Right ventricle myocardium inferior (tissue), 1 donor: ENCODE data around the gene KCNQ1. TPM values are rescaled to one million over a fixed set of nuclear protein-coding genes. Genes with fewer than 3 reads are reported as not detected.

ENCODE experiments used
- ATAC-seq: fragments of 200-7000 bp; cut with Tn5 transposase; one replicate; pipeline ENCODE4 v1.9.1; 2020; ENCODE audit warnings: mild to moderate bottlenecking, moderate library complexity
- DNase-seq: peaks from one replicate; pipeline ENCODE4 v3.0.0; 2021; ENCODE audit errors: missing footprints
- intact Hi-C: fragments of 100-400 bp; cut with DNase I; formaldehyde crosslinking; loops from one replicate; pipeline ENCODE4 v1.11.0; 2022
- total RNA-seq: library from RNA; stranded (reverse); fragmentation: NEBNext Ultra II Directional; extraction: Animal tissue kit (Norgen Biotek cat#: 25700); gene quantifications from one replicate; pipeline ENCODE4 v1.2.1, GENCODE V29; 2021
- donor health status: DM: no; HTN: yes; CAD: no; lungs with severe emphysema.

KCNQ1 gene
- total RNA-seq, 1 donor from 2014 or later: 40.0 TPM

DNA sequence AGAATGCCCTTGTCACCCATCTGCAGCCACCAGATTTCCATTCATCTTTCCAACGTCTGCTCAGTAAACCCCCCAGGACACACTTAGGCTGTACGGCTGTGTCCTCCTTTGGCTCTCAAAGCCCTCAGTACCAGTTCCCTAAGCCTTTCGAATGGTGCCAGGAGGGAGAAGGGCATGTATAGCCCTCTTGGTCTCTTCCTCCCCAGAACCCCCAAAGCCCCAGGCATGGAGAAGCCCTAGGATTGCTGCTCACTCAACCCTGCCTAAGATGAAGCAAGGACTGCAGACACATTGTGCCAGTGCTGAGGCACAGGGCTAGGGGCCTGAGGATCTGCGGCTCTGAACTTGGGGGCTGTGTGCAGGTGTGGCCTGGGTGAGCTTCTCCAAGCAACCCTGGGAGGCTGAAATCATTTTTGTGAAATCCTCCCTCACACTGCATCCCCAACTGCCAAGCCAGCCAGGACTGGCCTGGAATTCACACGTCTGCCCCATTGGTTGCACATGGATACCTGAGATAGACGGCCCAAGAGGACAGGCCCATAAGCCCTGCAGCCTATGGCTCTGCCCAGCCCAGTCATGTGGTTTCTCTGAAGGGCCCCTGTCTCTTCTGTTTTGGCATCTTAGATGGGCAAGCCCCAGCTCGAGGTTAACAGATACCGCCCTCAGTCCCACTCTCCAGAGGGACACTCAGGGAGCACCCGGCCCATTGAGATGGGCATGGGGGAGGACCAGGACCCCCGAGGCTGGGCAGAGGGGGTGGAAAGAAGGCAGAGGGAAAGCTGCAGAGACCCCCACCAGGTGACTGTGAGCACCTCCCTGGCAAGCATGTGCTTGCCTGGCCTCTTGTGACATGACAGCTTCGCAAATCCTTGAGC is 221.0 kb downstream of the KCNQ1 start:
- intact Hi-C loops: no loop called here
- ATAC-seq (no peak), DNase-seq (no peak)

DNA sequence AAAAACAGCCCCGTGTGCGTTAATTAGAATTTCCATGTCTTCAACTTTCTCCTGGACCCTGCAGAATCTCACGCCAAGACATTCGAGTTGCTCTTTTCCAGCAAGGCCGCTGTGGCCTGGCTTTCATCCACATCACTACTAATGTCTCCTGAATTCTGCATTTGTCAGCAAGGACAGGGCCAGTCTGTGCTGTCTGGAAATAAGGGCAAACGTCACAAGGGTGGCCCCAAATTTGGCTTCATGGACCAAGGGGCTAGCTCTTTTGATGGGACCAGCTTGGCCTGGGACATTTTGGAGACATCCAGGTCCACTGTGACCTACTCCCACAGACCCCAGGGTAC is 221.6 kb downstream of the KCNQ1 start:
- DNase-seq (no peak), ATAC-seq (no peak)
- intact Hi-C loops: no loop called here

DNA sequence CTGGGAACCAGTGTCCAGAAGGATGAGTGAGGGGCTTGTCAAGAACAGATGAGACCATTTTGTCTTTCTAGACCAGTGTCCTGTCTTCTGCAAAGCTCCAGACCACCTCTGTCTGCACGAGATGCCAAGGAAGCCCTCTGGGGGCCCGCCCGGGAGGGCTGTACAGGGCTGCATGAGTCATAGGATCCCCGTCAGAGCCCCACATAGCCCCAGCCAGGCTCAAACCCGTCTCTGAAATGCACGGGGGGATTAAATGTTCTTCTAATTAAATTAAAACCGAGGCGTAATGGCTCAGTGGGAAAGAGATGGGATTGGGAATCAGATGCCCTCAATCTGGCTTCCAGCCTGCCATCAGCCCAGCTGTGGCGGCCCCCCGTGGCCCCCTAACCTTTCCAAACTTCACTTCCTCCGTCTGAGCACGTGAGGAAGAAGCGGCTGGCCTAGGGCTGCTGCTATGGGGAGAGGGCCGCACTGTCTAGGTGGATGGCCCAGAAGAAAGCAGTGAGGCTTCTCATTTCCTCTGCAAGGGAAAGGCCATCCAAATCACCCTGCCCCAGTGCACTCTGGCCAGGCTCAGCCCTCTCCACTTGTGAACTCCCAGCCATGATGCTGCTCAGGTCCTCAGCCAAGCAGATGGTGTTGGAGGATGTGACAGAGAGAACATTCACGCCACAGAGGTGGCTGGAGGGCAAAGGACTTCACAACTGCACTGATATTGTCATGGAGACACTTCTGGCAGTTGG is 222.2 kb downstream of the KCNQ1 start:
- ATAC-seq (peak; percentile 58), DNase-seq (no peak)
- intact Hi-C loops: no loop called here

DNA sequence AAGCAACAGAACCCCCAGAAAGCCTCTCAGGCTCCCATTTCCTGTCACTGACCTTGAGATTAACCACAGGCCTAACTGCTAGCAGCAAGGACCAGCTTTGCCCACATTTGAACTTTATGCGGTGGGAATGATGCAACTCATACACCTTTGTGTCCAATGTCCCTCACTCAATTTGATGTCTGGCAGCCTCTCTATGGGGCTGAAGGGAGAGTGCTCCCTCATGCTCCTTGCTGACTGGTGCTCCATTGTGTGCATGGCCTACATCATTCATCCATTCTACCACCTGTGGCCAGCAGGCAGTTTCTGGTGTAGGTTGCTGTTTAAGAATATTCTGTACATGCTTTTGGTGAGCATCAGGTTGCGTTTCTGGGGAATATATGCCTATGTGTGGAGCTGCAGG is 223.1 kb downstream of the KCNQ1 start:
- ATAC-seq (no peak), DNase-seq (no peak)
- intact Hi-C loops: no loop called here

DNA sequence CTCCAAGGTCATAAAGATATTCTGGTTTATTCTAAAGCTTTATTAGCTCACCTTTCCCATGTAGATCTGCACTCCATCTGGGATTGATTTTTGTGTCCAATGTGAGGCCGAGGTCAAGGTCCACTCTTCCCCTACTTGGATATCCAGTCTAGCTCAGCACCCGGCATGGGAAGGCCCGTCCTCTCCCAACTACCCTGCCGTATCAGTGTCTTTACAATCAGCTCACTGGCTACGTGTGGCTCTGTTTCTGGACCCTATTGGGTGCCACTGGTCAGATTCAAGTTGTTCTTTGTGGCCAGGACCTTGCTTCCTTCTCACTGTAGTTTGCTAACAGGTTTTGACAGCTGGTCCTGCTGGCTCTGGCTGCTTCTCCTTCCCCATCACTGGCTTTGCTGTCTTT is 224.1 kb downstream of the KCNQ1 start:
- no peak for ATAC-seq
- intact Hi-C loops: no loop called here
- no peak for DNase-seq

DNA sequence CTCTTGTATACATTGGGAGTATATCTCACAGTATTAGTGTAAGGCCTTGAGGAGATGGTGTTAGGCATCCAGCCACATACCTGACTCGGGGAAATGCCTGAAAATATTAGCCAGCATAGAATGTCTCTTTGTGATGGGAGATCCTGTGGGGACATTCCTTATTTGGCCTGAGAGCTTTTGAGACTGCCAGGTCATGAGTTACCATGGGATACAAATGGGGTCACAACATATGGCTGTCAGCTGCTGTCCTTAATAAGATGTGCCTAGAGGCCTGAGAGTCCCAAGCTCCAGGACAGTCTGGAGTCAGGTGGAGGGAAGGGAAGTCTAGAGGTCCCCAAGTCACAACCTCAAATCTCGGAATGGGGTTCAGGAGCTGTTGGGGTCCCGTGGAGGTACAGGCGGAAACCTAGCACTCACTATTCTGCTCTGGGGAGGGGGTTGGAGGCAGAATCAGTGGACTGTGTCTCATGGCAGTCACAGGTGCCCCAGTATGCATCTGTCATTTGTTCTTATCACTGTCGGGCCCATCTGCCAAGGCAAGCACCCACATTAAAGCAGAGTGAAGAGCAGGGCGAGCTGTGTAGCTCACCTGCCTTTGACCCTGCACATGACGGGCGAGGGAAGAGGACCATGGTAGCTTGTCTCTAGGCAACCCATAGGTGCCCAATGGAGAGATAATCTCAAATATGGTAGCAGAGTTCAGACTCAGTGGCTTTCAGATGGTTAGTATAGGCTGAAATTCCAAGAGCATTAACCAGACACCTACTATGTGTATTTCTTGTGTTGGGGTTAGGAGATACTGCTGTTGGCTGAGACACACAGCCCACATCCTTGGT is 225.0 kb downstream of the KCNQ1 start:
- DNase-seq (no peak), ATAC-seq (no peak)
- intact Hi-C loops: no loop called here

DNA sequence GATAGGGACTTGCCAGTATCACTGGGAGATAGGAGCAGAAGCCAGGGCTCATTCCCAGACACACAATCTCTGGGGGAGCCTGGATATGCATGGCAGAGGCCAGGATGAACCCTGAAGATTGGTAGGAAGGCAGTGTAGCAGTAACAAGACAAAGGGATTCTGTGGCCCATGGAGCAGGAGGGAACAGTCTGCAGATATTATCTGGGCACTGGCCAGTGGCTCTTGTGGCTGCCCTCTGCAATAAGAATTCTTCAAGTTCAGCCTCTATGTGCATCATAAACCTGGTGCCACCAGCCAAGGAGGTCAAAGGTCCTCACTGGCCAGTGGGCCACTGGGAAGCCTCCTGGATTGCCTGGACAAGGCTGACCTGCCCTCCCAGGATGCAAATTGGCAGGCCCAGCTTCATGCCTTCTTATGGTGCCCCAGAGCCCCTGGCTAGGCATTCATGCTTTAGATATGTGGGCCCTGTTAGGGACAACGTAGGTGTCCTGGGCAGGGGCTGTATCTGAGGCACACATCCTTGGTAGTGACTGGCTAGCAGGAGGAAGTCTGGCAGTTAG is 225.8 kb downstream of the KCNQ1 start:
- DNase-seq: no peak
- no peak for ATAC-seq
- intact Hi-C loops: no loop called here

DNA sequence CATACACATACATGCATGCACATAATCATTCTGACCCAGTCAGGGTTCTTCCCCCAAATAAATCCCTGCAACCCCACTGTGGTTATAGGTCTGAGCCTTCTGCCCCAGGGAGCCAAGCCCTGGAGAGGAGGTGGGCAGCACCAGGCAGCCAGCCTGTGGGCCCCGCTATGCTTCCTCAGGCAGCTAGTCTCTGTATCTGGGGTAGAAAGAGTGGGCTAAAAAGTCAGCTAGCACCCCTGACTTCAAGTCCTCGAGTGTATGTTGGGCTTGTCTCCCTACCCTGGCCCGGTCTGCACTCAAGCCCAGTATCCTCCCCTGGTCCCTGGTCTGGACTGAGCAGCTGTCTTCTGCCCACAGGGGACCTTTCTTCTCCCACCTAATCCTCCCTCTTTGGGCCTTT is 226.9 kb downstream of the KCNQ1 start:
- ATAC-seq (no peak), DNase-seq (no peak)
- intact Hi-C loops: no loop called here

DNA sequence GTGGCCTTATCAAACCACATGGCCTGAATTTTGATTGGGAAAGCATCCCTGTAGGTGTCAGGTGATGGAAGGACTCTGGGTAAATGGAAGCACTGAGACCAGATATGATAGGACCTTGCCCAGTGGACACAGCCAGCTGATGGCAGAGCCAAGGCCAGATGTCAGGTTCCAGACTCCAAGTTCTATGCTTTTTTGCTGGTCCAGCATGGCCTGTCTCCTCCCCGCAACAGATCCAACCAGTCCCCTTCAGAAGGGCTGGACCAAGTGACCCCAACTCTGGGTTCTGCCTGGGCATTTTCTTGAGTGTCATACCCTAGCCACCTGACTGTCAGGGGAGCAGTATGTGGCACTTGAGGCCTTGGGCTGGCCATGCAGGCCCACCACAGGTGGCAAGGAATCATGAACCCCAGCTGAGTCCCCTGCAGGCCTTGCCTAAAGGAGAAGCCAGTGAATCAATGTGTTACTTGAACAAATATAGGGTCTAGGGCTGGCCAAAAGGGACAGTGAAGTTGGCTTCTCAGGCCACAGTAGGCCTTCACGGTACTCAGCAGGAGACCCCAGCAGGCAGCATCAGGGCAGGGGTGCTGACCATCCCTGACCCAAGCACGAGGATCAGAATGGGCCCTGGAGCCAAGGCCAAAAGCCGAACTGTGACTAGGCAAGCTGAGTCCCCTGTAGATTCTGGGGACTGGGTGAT is 227.9 kb downstream of the KCNQ1 start:
- intact Hi-C loops: no loop called here
- DNase-seq (no peak), ATAC-seq (no peak)

DNA sequence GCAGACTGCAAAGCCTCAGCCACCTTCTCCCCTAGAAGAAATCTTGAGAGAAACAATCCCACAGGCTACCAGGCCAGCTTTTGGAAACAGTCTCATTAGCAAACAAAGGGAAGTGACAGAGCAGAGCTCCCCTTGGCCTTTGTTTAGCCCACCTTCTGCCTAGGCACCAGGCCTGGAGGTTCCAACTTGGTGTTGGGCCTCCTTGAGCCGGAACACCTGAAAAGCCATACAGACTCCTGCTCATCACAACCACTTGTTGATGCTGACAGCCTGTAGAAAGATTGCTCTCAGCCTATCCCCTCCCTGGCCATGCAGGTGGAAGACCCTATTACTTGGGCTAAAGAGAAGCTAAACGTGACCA is 228.4 kb downstream of the KCNQ1 start:
- no peak for ATAC-seq
- no peak for DNase-seq
- intact Hi-C loops: no loop called here

DNA sequence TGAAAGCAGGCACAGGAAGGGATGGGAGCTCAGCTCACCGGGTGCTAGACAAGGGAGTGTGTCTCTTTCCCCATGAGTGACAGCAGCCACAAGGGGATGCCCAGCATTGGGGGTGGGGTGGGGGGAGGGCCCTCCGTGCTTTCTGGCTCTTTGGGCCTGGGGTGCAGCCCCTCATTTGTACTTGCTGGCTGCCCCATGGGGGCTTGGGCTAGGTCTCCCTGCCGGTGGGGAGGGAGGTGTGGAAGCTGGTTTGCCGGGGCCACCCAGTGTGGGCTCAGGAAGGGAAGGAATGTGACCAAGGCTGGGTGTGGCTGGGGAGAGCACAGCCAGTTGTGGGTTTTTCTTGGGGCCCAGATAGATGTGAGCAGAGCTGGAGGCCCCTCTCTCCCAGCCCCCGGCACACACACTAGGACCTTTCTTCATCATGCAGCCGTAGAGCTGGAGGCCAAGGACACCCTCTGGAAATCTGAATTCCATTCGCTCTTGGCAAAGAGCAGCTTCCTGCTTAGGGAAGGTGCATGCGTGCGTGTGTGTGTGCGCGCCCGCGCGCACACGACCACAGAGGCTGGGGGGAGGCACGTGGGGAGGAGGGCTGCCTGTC is 229.2 kb downstream of the KCNQ1 start:
- no peak for DNase-seq

DNA sequence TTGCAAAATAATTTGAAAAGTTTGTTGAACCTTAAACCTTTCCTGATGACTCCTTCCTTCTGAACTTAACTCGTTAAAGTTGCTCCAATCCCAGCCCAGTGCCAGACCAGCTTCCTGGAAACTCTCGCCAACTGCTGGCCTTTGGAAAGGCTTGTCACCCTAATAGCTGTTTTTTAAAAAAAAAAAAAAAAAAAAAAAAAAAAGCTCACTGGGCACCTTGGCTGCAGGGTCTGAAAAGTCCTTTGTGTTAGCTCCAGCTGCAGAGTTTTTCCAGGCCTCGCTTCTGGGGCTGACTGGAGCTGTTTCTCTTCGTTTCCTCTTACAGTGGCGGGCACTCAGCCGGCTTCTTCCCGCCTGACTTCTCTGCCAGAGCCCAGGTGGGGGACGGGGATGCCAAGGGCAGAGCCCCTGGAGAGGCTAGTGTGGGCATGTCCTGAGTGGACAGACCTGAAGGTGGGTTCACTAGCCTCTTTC is 229.9 kb downstream of the KCNQ1 start:
- intact Hi-C loops: no loop called here
- ATAC-seq (no peak), DNase-seq (no peak)

More for the DNA sequence above, 229.2 kb downstream of the KCNQ1 start:
- ATAC-seq: no peak
- intact Hi-C loops: no loop called here

DNA sequence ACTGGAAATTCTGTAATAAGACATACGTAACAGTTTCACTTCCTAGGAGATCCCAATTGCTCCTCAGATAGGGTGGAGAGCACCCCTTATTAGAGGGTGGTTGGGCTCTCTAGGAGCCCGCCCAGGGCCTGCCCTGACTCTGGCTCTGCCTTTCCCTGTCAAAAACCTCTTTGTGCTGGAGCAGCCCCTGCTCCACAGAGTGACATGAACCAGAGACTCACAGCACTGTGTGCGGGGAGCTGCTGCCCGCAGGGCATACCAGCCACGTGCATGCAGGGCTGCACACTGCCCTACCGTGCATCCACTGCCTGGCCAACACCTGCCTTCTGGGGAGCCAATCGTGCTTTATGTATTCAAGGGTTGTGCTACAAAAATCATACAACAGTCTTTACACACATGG is 230.7 kb downstream of the KCNQ1 start:
- intact Hi-C loops: no loop called here
- ATAC-seq (peak; percentile 30), DNase-seq (no peak)

DNA sequence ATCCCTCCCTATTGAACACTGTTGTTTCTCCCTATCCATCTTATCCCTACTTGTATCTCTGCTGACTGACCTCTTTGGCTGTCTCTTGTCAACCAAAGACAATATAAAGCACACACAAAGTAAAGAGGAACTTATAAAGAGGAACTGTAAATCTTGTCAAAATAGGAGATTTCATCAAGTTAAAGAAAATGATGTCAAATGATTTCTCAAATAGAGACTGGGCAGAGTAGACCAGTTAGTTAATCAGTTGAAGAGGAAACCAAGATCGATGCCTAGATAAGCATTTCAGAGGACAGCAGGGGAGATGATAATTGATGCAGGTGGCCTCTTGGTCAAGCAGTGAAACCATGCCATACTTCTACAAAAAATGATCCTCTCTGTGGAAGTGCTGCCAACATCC is 232.3 kb downstream of the KCNQ1 start:
- intact Hi-C loops: no loop called here
- no peak for ATAC-seq
- no peak for DNase-seq

DNA sequence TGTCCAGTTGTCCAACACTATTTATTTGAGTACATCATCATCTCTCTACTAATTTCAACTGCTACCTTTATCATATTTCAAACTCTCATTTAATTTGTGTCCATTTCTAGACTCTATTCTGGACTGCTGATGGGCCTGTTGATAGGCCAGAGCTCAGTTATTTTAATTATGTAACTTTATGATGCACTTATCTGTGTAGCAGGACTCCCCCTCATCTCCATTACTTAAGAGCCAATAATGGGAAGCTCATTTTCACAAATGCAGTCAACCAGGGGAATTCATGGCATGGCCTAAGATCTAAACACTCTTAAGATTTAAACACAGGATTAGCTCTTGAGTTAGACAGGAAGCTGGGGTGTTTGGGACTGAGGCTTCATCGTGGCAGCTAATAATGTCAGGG is 233.6 kb downstream of the KCNQ1 start:
- intact Hi-C loops: no loop called here
- ATAC-seq (no peak), DNase-seq (no peak)

DNA sequence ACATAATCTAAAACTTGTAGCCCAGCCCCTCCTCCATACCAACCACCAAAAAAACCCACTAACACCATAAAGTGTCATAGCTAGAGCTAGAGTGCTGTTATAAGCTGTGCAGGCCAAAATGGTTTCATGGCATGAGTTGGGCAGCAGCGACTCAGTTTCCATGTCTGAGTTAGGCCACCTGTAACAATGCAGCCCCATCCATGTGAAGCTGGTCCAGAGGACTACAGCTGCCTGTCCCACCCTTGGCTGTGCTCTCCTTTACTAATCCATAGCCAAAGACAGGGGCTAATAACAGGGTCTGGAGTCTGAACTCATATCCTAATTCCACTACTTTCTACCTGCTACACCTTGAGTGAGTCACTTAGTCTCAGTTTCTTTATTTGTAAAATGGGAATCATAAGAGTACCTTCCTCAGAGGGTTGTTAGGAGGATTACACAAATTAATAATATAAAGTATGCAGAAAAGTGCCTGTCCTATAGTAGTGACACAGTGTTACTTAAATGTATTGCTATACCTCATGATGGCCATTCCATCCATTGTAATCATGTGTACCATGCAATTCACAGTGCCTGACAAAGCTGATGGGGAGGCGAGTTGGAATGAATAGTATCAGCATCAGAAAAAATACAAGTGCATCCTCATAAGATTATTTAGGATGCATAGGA is 234.3 kb downstream of the KCNQ1 start:
- no peak for ATAC-seq
- DNase-seq: no peak
- intact Hi-C loops: no loop called here

DNA sequence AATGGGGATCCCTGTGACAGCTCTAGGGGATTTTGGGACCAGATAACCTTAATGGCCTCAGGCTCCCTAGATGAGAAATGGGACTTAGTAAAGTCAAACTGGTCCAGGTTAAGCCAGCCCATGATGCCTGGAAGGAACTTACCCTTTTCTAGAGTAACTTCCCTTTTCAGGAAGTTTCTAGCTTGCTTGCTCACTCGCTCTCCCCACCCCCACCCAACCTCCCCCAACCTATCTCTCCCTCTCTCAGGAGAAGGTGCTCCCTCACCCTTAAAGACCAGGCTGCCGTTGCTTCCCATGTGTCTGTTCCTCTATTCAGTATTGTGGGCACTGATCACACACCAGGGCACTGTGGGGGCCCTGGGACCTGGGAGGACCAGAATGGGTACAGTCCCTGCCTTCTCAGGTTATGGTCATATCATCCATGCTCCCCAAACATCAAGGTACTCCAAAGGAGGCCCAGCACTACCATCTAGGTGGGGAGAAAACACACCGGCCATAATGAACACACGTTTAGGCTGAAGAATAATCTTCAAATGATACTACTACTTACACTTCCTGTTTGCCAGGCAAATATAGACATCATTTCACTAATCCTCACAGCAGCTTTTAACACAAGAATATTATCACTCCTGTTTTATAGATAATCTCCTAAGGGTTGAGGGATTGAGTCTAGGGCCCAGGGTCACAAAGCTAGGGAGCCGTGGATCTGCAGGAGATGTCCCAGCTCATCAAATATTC is 236.8 kb downstream of the KCNQ1 start:
- DNase-seq (no peak), ATAC-seq (no peak)
- intact Hi-C loops: no loop called here
